ENCODE results near the gene TMOD2. TPM values are rescaled to one million over a fixed set of nuclear protein-coding genes. Genes with fewer than 3 reads are reported as not detected.
A peak's percentile ranks its signal among the peaks of the same experiment; 100 is the strongest.

TMOD2 gene
- polyA plus RNA-seq, 3 donors, result 5.8 to 12.7 (median 6.2) TPM

DNA sequence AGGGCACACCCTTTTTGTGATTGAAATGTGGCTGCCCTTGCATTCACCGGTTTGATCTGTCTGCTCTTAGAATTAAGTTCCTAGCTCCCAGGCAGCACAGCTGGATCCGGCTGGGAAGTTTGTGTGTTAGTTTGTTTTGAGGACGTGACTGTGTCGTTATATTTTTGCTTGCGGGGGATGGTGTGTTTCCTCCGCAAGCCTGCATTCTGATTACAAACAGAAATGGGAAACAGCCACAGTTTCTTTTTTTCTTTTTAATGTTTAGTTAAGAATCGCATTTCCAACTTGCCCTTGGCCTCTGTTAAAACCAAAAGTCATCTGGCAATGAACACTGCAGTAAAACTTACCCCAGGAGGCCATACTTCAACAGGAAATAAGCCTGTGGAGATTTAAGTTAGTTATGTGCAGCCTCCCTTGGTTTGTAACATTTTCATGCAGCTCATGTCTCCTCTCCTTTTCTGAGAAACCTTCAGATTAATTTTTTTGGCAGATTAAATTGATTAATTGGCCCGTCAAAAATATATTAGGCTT lies 78.9 kb downstream of the TMOD2 start:
- peak overlapping the region; percentile 91 to 97 (median 95) for H3K27ac Mint-ChIP-seq
- H3K27me3 Mint-ChIP-seq (ENCODE audit: low read depth in 3 of 3), result peaks cover 0 to 1% (median 0%) of the 10 kb centered on the region in 3 donors
- H3K4me1 Mint-ChIP-seq, result peaks cover 38% of the 10 kb centered on the region
- Histone ChIP-seq H3K9me3 (replicated peaks in 1 of 2; ENCODE audit: control insufficient read depth in 1 of 2, insufficient read depth in 1 of 2, low read length in 2 of 2) (no peaks in the 10 kb centered on the region), H4K20me1 (ENCODE audit: insufficient read depth, low read length) (peaks cover 50% of the 10 kb centered on the region), H3K79me2 (ENCODE audit: insufficient read depth, low read length) (peaks cover 60% of the 10 kb centered on the region), H2AFZ (ENCODE audit: insufficient read depth, low read depth, low read length, poor library complexity, severe bottlenecking) (peak overlapping the region; percentile 87), H3K4me2 (replicated peaks; ENCODE audit: extremely low read depth, low read length, poor library complexity, severe bottlenecking) (peak overlapping the region; percentile 84), H3K9ac (ENCODE audit: insufficient read depth, low read length, poor library complexity, severe bottlenecking) (peak overlapping the region; percentile 95), H3K27ac (ENCODE audit: low read depth in 1 of 2, low read length in 2 of 2) (peak overlapping the region; percentile 31 to 87), H3K27me3 (ENCODE audit: control insufficient read depth in 2 of 2, insufficient read depth in 2 of 2, low read length in 2 of 2) (no peaks in the 10 kb centered on the region), H3K4me3 (replicated peaks in 1 of 3; ENCODE audit: low read depth in 2 of 3, low read length in 3 of 3) (peak overlapping the region; percentile 68 to 92 (median 85)), H3K4me1 (ENCODE audit: control insufficient read depth in 1 of 2, insufficient read depth in 2 of 2, low read length in 2 of 2) (peaks cover 21 to 22% of the 10 kb centered on the region in 2 donors), H3K36me3 (replicated peaks in 1 of 2; ENCODE audit: control insufficient read depth in 1 of 2, insufficient read depth in 2 of 2, low read length in 2 of 2) (no peaks in the 10 kb centered on the region)
- peak overlapping the region; percentile 94 to 99 for H3K4me3 Mint-ChIP-seq
- no peak for DNase-seq
- no peaks in the 10 kb centered on the region for H3K9me3 Mint-ChIP-seq
- TF ChIP-seq, protein P1, sequence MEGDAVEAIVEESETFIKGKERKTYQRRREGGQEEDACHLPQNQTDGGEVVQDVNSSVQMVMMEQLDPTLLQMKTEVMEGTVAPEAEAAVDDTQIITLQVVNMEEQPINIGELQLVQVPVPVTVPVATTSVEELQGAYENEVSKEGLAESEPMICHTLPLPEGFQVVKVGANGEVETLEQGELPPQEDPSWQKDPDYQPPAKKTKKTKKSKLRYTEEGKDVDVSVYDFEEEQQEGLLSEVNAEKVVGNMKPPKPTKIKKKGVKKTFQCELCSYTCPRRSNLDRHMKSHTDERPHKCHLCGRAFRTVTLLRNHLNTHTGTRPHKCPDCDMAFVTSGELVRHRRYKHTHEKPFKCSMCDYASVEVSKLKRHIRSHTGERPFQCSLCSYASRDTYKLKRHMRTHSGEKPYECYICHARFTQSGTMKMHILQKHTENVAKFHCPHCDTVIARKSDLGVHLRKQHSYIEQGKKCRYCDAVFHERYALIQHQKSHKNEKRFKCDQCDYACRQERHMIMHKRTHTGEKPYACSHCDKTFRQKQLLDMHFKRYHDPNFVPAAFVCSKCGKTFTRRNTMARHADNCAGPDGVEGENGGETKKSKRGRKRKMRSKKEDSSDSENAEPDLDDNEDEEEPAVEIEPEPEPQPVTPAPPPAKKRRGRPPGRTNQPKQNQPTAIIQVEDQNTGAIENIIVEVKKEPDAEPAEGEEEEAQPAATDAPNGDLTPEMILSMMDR (IDR thresholded peaks at IDR 0.05), result no peak
- peaks cover 0 to 2% of the 10 kb centered on the region in 2 donors for H3K36me3 Mint-ChIP-seq
- intact Hi-C loops (cut with micrococcal nuclease), result no loop called here
- 0% methylated on average over 2 of the region's 8 CpGs for WGBS (ENCODE audit: insufficient coverage)

DNA sequence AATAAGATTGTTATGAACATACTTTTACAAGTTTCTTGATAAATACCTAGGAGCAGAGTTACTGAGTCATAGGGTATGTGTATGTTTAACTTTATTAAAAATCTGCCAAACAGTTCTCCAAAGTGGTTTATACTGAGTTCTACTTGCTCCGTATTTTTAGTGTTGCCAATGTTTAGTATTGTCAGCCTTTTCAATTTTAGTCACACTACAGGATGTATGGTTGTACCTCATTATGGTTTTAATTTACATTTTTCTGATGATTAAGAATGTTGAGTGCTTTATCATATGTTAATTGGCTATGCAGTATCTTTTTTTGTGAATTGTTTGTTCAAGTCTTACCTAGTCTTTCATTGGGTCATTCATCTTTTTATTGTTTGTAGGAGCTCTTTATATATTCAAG lies 82.4 kb downstream of the TMOD2 start:
- no peaks in the 10 kb centered on the region for H3K9me3 ChIP-seq (replicated peaks in 1 of 2; ENCODE audit: control insufficient read depth in 1 of 2, insufficient read depth in 1 of 2, low read length in 2 of 2)
- H3K9ac ChIP-seq (ENCODE audit: insufficient read depth, low read length, poor library complexity, severe bottlenecking), result no peak overlapping the region
- intact Hi-C loops (cut with micrococcal nuclease), result no loop called here
- WGBS (ENCODE audit: insufficient coverage), result no CpG with 5 or more reads among the region's 1 CpG
- Mint-ChIP-seq H3K9me3 (no peaks in the 10 kb centered on the region), H3K27me3 (ENCODE audit: low read depth in 3 of 3) (no peaks in the 10 kb centered on the region), H3K4me3 (no peak overlapping the region), H3K27ac (peak overlapping the region in 1 of 7 donors; percentile 63), H3K36me3 (peaks cover 0 to 9% of the 10 kb centered on the region in 2 donors), H3K4me1 (peaks cover 69% of the 10 kb centered on the region)
- no peaks in the 10 kb centered on the region for H3K36me3 ChIP-seq (replicated peaks in 1 of 2; ENCODE audit: control insufficient read depth in 1 of 2, insufficient read depth in 2 of 2, low read length in 2 of 2)
- no peak overlapping the region for H3K4me2 ChIP-seq (replicated peaks; ENCODE audit: extremely low read depth, low read length, poor library complexity, severe bottlenecking)
- no peak overlapping the region for H2AFZ ChIP-seq (ENCODE audit: insufficient read depth, low read depth, low read length, poor library complexity, severe bottlenecking)
- DNase-seq, result no peak
- no peak overlapping the region for H3K4me3 ChIP-seq (replicated peaks in 1 of 3; ENCODE audit: low read depth in 2 of 3, low read length in 3 of 3)
- no peaks in the 10 kb centered on the region for H3K27me3 ChIP-seq (ENCODE audit: control insufficient read depth in 2 of 2, insufficient read depth in 2 of 2, low read length in 2 of 2)
- H3K79me2 ChIP-seq (ENCODE audit: insufficient read depth, low read length), result peaks cover 94% of the 10 kb centered on the region
- TF ChIP-seq, protein P1 (IDR thresholded peaks at IDR 0.05), result no peak
- H3K4me1 ChIP-seq (ENCODE audit: control insufficient read depth in 1 of 2, insufficient read depth in 2 of 2, low read length in 2 of 2), result peaks cover 35 to 38% of the 10 kb centered on the region in 2 donors
- H3K27ac ChIP-seq (ENCODE audit: low read depth in 1 of 2, low read length in 2 of 2), result no peak overlapping the region
- peaks cover 84% of the 10 kb centered on the region for H4K20me1 ChIP-seq (ENCODE audit: insufficient read depth, low read length)

All from CD14-positive monocyte (primary cell).